Large intestine (tissue), 12 donors: ENCODE measurements around the gene ARHGAP29. TPM values are rescaled to one million over a fixed set of nuclear protein-coding genes. Genes with fewer than 3 reads are reported as not detected.

Experiments used
- DNase-seq, 2 donors: peaks; one replicate each; pipeline versions ENCODE4 v3.0.0 to v3.0.0-alpha.2; 2013
- H3K27ac ChIP-seq: one replicate; pipeline ENCODE4 v1.5.1; 2013; ENCODE audit warnings: low read length
- H3K27me3 ChIP-seq: 2 replicates; pipeline ENCODE4 v1.6.1; 2013; ENCODE audit warnings: low read length; ENCODE audit not compliant: control insufficient read depth, insufficient read depth
- H3K36me3 ChIP-seq: 2 replicates; pipeline ENCODE4 v1.6.1; 2013; ENCODE audit warnings: low read length; ENCODE audit not compliant: control insufficient read depth, insufficient read depth
- H3K4me1 ChIP-seq: one replicate; pipeline ENCODE4 v1.6.1; 2013; ENCODE audit warnings: low read length; ENCODE audit not compliant: control insufficient read depth, insufficient read depth
- H3K4me3 ChIP-seq: one replicate; pipeline ENCODE4 v1.5.1; 2013; ENCODE audit warnings: low read length
- H3K9me3 ChIP-seq: one replicate; pipeline ENCODE4 v1.6.1; 2013; ENCODE audit warnings: mild to moderate bottlenecking, low read depth, low read length, moderate library complexity; ENCODE audit not compliant: control insufficient read depth
- WGBS: methylation state at CpG from one replicate; pipeline ENCODE4 v1.1.5; 2013; ENCODE audit warnings: low lambda C conversion rate; ENCODE audit not compliant: insufficient coverage; 5-methylcytosine and 5-hydroxymethylcytosine counted together
- long read RNA-seq, 11 donors: transcript quantifications; one replicate each; lab custom pipeline, GENCODE V29; 2026
- polyA plus RNA-seq: library from polyadenylated mRNA; unstranded; fragments of 120-200 nt; gene quantifications from one replicate; pipeline ENCODE4 v1.2.1, GENCODE V29; 2013

ARHGAP29 gene
- polyA plus RNA-seq: 10.7 TPM
- long read RNA-seq, donor 1, full-length matches to known transcripts: 1 of 1 reads
- long read RNA-seq, donor 1, partial matches to known transcripts: 0 of 1 reads
- long read RNA-seq, donor 1, other reads (novel, unspliced or antisense): 0 of 1 reads
- long read RNA-seq, donor 2: 0 reads
- long read RNA-seq, donor 3: 0 reads
- long read RNA-seq, donor 4: 0 reads
- long read RNA-seq, donor 5: 0 reads
- long read RNA-seq, donor 6, partial matches to known transcripts: 0 of 1 reads
- long read RNA-seq, donor 6, other reads (novel, unspliced or antisense): 0 of 1 reads
- long read RNA-seq, donor 7: 0 reads
- long read RNA-seq, donor 8: 0 reads
- long read RNA-seq, donor 9, partial matches to known transcripts: 0 of 1 reads
- long read RNA-seq, donor 9, other reads (novel, unspliced or antisense): 0 of 1 reads
- long read RNA-seq, donor 10, partial matches to known transcripts: 0 of 1 reads
- long read RNA-seq, donor 10, other reads (novel, unspliced or antisense): 0 of 1 reads
- long read RNA-seq, donor 11: 0 reads

GRCh38 chr1:94237291-94238226 is at the start of gene ARHGAP29:
ARHGAP29 (minus strand) TSS chr1:94237584; CDS start chr1:94231611, 5,973 bp downstream.
- peak within 1 kb of the TSS; percentile 59 for H3K4me3 ChIP-seq
- peak; percentile 69 to 89 for DNase-seq
- peaks cover 6% of the 10 kb centered on the region for H3K4me1 ChIP-seq
- H3K9me3 ChIP-seq: no peaks in the 10 kb centered on the region
- no CpG with 5 or more reads among the region's 88 CpGs for WGBS
- H3K27ac ChIP-seq: peak within 1 kb of the TSS; percentile 12
- peaks cover 57% of the 10 kb centered on the region for H3K27me3 ChIP-seq
- no peaks in the 10 kb centered on the region for H3K36me3 ChIP-seq

- no peak overlapping the region for H3K4me3 ChIP-seq
- peak in 1 of 2 donors; percentile 26 for DNase-seq
- no peaks in the 10 kb centered on the region for H3K36me3 ChIP-seq
- WGBS: no CpG with 5 or more reads among the region's 3 CpGs
- H3K27me3 ChIP-seq: no peaks in the 10 kb centered on the region
- H3K4me1 ChIP-seq: no peaks in the 10 kb centered on the region
- H3K27ac ChIP-seq: no peak overlapping the region
- H3K9me3 ChIP-seq: no peaks in the 10 kb centered on the region
Observed at GRCh38 chr1:94286864-94287437, 49.6 kb upstream of the ARHGAP29 start.

GRCh38 chr1:94285031-94285654 is 47.8 kb upstream of the ARHGAP29 start:
- 31% methylated on average over 2 of the region's 4 CpGs for WGBS
- H3K27ac ChIP-seq: no peak overlapping the region

GRCh38 chr1:94284476-94284875 is 47.1 kb upstream of the ARHGAP29 start:
- no peak overlapping the region for H3K4me3 ChIP-seq
- H3K27ac ChIP-seq: no peak overlapping the region
- no peaks in the 10 kb centered on the region for H3K4me1 ChIP-seq
- no peak for DNase-seq
- H3K9me3 ChIP-seq: no peaks in the 10 kb centered on the region
- no peaks in the 10 kb centered on the region for H3K27me3 ChIP-seq
- H3K36me3 ChIP-seq: no peaks in the 10 kb centered on the region
- no CpG with 5 or more reads among the region's 2 CpGs for WGBS

More at GRCh38 chr1:94285031-94285654, 47.8 kb upstream of the ARHGAP29 start:
- no peaks in the 10 kb centered on the region for H3K4me1 ChIP-seq
- H3K27me3 ChIP-seq: no peaks in the 10 kb centered on the region
- H3K36me3 ChIP-seq: no peaks in the 10 kb centered on the region
- no peak overlapping the region for H3K4me3 ChIP-seq
- peak; percentile 17 to 77 for DNase-seq
- no peaks in the 10 kb centered on the region for H3K9me3 ChIP-seq

GRCh38 chr1:94283462-94283861 is 46.1 kb upstream of the ARHGAP29 start:
- Histone ChIP-seq H3K4me1 (no peaks in the 10 kb centered on the region), H3K27ac (no peak overlapping the region), H3K9me3 (no peaks in the 10 kb centered on the region), H3K27me3 (no peaks in the 10 kb centered on the region), H3K36me3 (no peaks in the 10 kb centered on the region), H3K4me3 (no peak overlapping the region)
- WGBS: 80% methylated on average over 1 of the region's 1 CpG
- no peak for DNase-seq

- DNase-seq: no peak
- no CpG with 5 or more reads among the region's 5 CpGs for WGBS
Observed at GRCh38 chr1:94282143-94282711, 44.8 kb upstream of the ARHGAP29 start.

GRCh38 chr1:94281361-94282142 is 44.2 kb upstream of the ARHGAP29 start:
- Histone ChIP-seq H3K9me3 (no peaks in the 10 kb centered on the region), H3K4me1 (no peaks in the 10 kb centered on the region), H3K27me3 (no peaks in the 10 kb centered on the region), H3K36me3 (no peaks in the 10 kb centered on the region), H3K27ac (no peak overlapping the region), H3K4me3 (no peak overlapping the region)
- WGBS: no CpG with 5 or more reads among the region's 6 CpGs
- no peak for DNase-seq

More at GRCh38 chr1:94282143-94282711, 44.8 kb upstream of the ARHGAP29 start:
- Histone ChIP-seq H3K27me3 (no peaks in the 10 kb centered on the region), H3K4me1 (no peaks in the 10 kb centered on the region), H3K36me3 (no peaks in the 10 kb centered on the region), H3K9me3 (no peaks in the 10 kb centered on the region), H3K4me3 (no peak overlapping the region), H3K27ac (no peak overlapping the region)

GRCh38 chr1:94280541-94280940 is 43.2 kb upstream of the ARHGAP29 start:
- Histone ChIP-seq H3K36me3 (no peaks in the 10 kb centered on the region), H3K27me3 (no peaks in the 10 kb centered on the region), H3K27ac (no peak overlapping the region), H3K4me1 (no peaks in the 10 kb centered on the region), H3K9me3 (no peaks in the 10 kb centered on the region), H3K4me3 (no peak overlapping the region)
- no CpG with 5 or more reads among the region's 1 CpG for WGBS
- DNase-seq: no peak

GRCh38 chr1:94279462-94279861 is 42.1 kb upstream of the ARHGAP29 start:
- no peak for DNase-seq
- Histone ChIP-seq H3K9me3 (no peaks in the 10 kb centered on the region), H3K27me3 (no peaks in the 10 kb centered on the region), H3K4me3 (no peak overlapping the region), H3K27ac (no peak overlapping the region), H3K36me3 (no peaks in the 10 kb centered on the region), H3K4me1 (no peaks in the 10 kb centered on the region)
- WGBS: 100% methylated on average over 1 of the region's 1 CpG
